ENCODE data around the gene SORCS3. TPM values are rescaled to one million over a fixed set of nuclear protein-coding genes. Genes with fewer than 3 reads are reported as not detected.

SORCS3 gene
- polyA plus RNA-seq, 6 donors from 2014 or later = not detected

DNA sequence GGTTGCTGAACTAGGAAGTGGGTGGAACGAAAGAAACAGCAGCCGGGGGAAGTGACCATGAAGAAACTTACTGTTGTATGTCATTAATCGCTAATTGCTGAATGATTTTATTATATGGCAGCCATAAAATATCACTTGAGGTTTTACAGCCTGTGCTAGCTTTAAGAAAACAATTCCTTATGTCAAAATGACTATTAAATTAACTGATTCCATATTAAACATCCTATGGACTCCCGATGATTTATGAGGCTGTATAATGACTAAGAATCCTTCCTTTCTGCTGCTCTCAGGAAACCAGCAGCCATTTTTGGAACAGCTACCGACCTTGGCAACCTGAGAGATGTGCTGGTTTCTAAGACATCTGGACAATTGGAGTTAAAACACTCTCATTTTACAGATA is 421.9 kb downstream of the SORCS3 start:
- H3K4me3 Mint-ChIP-seq = no peak overlapping the region
- H3K4me1 Mint-ChIP-seq = no peaks in the 10 kb centered on the region
- no peak overlapping the region for H3K27ac Mint-ChIP-seq
- DNase-seq = no peak
- H3K36me3 Mint-ChIP-seq = no peaks in the 10 kb centered on the region
- H3K27me3 Mint-ChIP-seq = peaks cover 0 to 6% (median 0%) of the 10 kb centered on the region in 3 donors
- H3K9me3 Mint-ChIP-seq = peaks cover 0 to 11% (median 4%) of the 10 kb centered on the region in 7 donors
- no peak for ATAC-seq (ENCODE audit: low read depth in 2 of 2)

DNA sequence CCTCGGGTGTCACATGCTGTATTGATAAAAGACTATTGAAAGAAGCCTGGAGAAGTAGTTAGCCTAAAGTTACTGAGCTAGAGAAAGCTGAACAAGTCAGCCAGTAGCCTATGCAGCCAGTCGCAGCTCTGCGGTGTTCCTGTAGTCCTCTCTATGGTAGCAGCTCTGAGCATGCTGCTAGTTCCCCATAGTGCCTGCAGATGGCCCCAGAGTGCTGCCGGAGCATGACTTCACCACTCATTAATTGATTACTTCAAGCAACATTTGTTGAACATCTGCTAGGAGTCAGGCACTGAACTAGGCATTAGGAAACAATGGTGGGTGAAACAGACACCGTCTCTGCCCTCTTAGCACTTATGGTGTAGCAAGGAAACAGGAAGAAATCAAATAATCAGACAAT is 422.7 kb downstream of the SORCS3 start:
- Mint-ChIP-seq H3K4me1 (no peaks in the 10 kb centered on the region), H3K36me3 (no peaks in the 10 kb centered on the region), H3K27ac (no peak overlapping the region), H3K9me3 (peaks cover 0 to 11% (median 4%) of the 10 kb centered on the region in 7 donors), H3K4me3 (no peak overlapping the region), H3K27me3 (peaks cover 0 to 6% (median 0%) of the 10 kb centered on the region in 3 donors)
- ATAC-seq (ENCODE audit: low read depth in 2 of 2) = no peak
- no peak for DNase-seq

DNA sequence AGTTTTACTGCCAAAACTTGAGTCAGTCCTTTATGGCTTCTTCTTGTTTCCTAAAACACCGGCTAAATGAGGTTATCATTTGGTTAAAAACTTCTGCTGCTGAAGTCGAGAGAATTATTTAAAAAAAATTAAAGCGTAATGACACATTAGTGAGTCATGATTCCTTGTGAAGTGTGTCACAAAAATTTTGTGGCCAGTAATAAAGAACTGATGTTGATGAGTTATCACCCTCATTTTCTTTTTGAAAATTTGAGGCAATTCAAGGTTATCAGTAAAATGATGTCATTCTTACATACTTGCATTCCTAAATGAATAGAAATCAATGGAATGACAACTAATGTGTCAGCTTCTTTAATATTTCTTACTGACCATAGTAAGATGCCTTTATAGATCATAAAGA is 427.4 kb downstream of the SORCS3 start:
- no peak for ATAC-seq (ENCODE audit: low read depth in 2 of 2)
- DNase-seq = no peak
- Mint-ChIP-seq H3K27ac (no peak overlapping the region), H3K4me3 (no peak overlapping the region), H3K36me3 (no peaks in the 10 kb centered on the region), H3K4me1 (no peaks in the 10 kb centered on the region), H3K9me3 (peaks cover 0 to 12% (median 2%) of the 10 kb centered on the region in 7 donors), H3K27me3 (no peaks in the 10 kb centered on the region)

DNA sequence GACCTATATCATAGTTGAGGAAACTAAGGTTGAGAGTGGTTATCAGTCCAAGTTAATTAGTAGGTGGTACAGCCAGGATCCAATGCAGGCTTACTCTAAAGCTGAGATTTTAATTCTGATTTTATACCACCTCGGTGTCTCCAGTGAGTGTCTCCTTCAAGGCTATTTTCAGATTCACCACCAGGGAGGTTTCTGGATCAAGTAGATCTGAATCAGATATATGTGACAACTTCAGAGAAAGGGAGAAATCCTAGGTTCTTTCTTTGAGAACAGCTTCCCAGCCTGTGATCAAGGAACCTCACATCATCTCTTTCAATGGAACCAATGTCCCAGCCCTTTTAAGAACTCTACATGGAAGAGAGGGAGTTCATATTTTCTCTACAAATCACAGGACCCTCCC is 429.2 kb downstream of the SORCS3 start:
- no peaks in the 10 kb centered on the region for H3K27me3 Mint-ChIP-seq
- no peak overlapping the region for H3K4me3 Mint-ChIP-seq
- ATAC-seq (ENCODE audit: low read depth in 2 of 2) (no peak), DNase-seq (no peak)
- peaks cover 0 to 5% (median 0%) of the 10 kb centered on the region in 7 donors for H3K9me3 Mint-ChIP-seq
- no peaks in the 10 kb centered on the region for H3K36me3 Mint-ChIP-seq
- no peak overlapping the region for H3K27ac Mint-ChIP-seq
- no peaks in the 10 kb centered on the region for H3K4me1 Mint-ChIP-seq

DNA sequence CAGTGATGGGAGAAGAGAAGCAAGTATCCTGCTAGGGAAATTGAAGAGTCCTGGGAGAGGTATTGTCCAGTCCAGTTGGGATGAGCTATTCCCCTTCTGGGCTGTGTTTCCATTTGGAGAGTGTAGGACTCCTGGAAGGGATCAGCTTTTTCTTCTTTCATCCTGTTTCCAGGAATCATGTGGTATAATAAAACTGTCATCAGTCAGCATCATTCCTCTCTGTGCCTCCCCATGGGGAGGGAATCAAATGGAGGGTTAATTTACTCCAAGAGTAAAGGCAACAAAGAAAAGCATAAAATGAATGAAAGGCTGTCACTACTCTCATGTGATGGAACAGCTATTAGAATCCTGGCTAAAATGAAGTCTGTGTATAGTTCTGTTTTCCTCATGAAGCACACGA is 429.9 kb downstream of the SORCS3 start:
- Mint-ChIP-seq H3K27me3 (no peaks in the 10 kb centered on the region), H3K36me3 (no peaks in the 10 kb centered on the region), H3K9me3 (peaks cover 0 to 5% (median 0%) of the 10 kb centered on the region in 7 donors), H3K4me1 (no peaks in the 10 kb centered on the region), H3K27ac (no peak overlapping the region), H3K4me3 (no peak overlapping the region)
- no peak for DNase-seq
- ATAC-seq (ENCODE audit: low read depth in 2 of 2) = no peak

DNA sequence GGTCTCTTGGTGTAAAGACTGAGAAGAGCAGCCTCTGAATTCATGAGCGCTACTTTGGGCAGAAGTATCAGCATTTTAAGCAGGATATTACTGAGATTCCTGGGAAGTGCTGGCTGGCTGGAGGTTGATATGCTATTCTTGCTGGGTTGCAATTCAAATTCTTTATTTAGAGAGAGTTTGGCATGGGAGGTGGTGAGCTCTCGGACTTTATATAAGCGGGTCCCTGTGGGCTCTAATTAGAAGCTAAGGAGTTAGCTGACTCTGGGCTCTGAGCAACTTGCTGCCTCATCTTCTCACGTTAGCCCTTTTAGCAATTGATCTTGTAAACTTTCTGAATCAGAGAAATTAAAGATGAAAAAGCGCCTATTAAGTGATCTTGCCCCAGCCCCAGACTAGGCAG is 430.9 kb downstream of the SORCS3 start:
- Mint-ChIP-seq H3K27me3 (no peaks in the 10 kb centered on the region), H3K4me3 (no peak overlapping the region), H3K36me3 (no peaks in the 10 kb centered on the region), H3K4me1 (no peaks in the 10 kb centered on the region), H3K9me3 (peaks cover 0 to 5% (median 0%) of the 10 kb centered on the region in 7 donors), H3K27ac (no peak overlapping the region)
- ATAC-seq (ENCODE audit: low read depth in 2 of 2) (no peak), DNase-seq (no peak)

DNA sequence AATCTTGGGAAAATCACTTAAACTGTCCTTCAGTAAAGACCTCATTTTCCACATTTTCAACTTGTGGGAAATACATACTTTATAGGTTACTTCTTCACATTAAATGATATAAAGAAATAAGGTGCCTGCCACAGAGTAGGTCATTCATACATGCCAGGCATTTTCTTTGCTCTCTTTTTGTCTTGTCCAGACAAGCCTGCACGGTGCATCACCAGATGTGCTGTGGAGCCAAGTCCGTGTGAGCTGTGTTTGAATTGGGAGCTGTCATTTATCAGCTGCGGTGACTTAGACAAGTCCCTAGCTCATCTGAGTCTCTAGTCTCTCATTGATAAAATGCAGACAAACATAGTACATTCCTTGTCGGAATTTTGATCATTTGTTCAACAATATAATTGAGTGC is 432.9 kb downstream of the SORCS3 start:
- Mint-ChIP-seq H3K27me3 (no peaks in the 10 kb centered on the region), H3K36me3 (no peaks in the 10 kb centered on the region)

DNA sequence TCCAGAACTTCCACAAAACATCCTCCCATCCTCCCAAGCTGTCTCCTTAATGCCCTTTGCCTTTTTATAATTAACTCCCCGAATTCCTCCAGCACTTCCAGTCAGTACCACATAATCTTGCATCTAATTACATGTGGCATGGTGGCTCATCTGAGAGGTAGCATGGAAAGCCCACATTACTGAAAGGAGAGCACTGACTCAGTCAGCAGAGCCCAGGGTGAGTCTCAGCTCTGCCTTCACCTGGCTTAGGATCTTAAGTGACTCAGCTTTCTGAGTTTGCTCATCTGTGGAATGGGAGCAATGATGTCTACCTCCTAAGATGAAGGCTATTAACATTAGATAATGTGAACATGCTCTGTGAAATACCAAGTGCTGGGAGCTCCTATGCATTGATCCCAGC is 433.9 kb downstream of the SORCS3 start:
- Mint-ChIP-seq H3K4me3 (peak overlapping the region in 1 of 8 donors; percentile 22), H3K4me1 (no peaks in the 10 kb centered on the region), H3K9me3 (peaks cover 0 to 2% (median 0%) of the 10 kb centered on the region in 7 donors), H3K27ac (no peak overlapping the region), H3K36me3 (no peaks in the 10 kb centered on the region), H3K27me3 (no peaks in the 10 kb centered on the region)
- no peak for DNase-seq
- no peak for ATAC-seq (ENCODE audit: low read depth in 2 of 2)

More for the DNA sequence above, 432.9 kb downstream of the SORCS3 start:
- H3K9me3 Mint-ChIP-seq = peaks cover 0 to 5% (median 0%) of the 10 kb centered on the region in 7 donors
- no peak overlapping the region for H3K4me3 Mint-ChIP-seq
- no peaks in the 10 kb centered on the region for H3K4me1 Mint-ChIP-seq
- ATAC-seq (ENCODE audit: low read depth in 2 of 2) (no peak), DNase-seq (no peak)
- H3K27ac Mint-ChIP-seq = no peak overlapping the region

DNA sequence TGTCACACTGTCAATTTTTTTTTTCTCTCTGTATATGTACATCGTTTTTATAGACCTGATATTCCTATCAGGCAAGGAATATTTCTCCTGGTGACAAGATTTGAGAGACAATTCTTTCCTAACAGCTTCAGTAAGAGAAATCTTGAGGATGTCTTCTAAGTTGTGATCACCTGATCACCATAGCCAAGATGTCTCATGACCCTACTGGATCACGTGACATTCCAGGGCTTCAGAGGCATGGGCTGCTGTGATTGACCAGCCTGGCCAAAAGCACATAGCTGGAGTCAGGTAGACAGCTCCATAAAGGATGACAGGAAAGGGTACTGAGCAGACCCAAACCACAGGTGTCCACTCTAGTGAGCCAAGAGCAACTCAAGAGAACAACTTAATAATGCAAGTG is 444.9 kb downstream of the SORCS3 start:
- ATAC-seq (ENCODE audit: low read depth in 2 of 2) = no peak
- Mint-ChIP-seq H3K27me3 (no peaks in the 10 kb centered on the region), H3K4me1 (no peaks in the 10 kb centered on the region), H3K9me3 (peaks cover 0 to 13% (median 4%) of the 10 kb centered on the region in 7 donors), H3K4me3 (no peak overlapping the region), H3K27ac (no peak overlapping the region), H3K36me3 (no peaks in the 10 kb centered on the region)
- DNase-seq = no peak

DNA sequence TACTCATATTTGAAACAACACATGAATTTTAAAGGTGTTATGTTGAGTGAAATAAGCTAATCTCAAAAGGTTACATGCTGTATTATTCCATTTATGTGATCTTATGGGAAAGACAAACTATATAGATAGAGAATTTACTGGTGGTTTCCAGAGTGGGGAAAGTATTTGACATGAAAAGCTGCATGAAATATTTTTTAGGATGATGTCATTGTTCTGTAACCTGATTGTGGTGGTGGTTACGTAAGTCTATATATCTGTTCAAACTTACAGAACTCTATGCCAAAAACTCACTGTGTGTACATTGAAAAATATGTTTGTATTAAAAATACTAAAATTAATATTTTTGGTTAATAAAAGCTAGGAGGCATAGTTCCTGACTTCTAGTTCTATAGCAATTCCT is 453.0 kb downstream of the SORCS3 start:
- H3K4me1 Mint-ChIP-seq = no peaks in the 10 kb centered on the region
- H3K27ac Mint-ChIP-seq = no peak overlapping the region
- no peak overlapping the region for H3K4me3 Mint-ChIP-seq
- peaks cover 0 to 5% (median 0%) of the 10 kb centered on the region in 7 donors for H3K9me3 Mint-ChIP-seq
- H3K36me3 Mint-ChIP-seq = no peaks in the 10 kb centered on the region
- peaks cover 0 to 4% (median 0%) of the 10 kb centered on the region in 3 donors for H3K27me3 Mint-ChIP-seq
- DNase-seq = no peak
- no peak for ATAC-seq (ENCODE audit: low read depth in 2 of 2)

DNA sequence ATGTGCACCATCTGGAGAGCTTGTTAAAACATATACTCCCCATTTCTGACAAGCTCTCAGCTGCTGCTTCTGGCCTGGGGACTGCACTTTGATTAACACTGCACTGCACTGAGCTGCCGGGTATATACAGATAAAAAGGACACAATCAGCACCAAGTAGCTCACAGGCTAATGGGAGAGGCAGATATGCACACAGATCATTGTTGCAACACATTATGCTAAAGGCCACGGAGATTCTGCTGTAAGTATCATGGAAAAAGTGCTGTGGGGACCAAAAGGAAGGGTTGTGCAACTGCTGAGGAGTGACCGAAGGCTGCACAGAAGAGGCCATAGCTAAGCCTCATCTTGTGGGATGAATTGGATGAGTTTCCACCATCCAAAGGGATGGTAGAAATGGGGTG is 455.2 kb downstream of the SORCS3 start:
- DNase-seq (no peak), ATAC-seq (ENCODE audit: low read depth in 2 of 2) (no peak)
- H3K4me3 Mint-ChIP-seq = no peak overlapping the region
- H3K9me3 Mint-ChIP-seq = peaks cover 0 to 3% (median 0%) of the 10 kb centered on the region in 7 donors
- H3K36me3 Mint-ChIP-seq = no peaks in the 10 kb centered on the region
- H3K4me1 Mint-ChIP-seq = no peaks in the 10 kb centered on the region
- H3K27me3 Mint-ChIP-seq = peaks cover 0 to 4% (median 0%) of the 10 kb centered on the region in 3 donors
- no peak overlapping the region for H3K27ac Mint-ChIP-seq

DNA sequence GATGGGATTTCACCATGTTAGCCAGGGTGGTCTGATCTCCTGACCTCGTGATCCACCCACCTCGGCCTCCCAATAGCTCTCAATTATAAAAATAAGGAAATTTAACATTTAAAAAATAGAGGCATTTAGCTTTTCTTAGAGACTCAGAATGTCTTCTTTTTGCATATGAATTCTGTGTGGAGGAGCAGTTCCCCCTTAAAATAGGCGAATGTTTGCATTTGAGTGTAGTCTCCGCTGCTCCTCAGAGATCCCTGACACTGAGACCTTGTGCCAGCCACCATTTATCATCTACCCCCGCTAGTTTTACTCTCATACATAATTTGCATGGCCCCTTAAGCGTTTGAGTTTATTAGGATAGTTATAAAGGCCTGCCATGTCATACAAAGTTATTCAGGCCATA is 461.9 kb downstream of the SORCS3 start:
- peaks cover 0 to 3% (median 0%) of the 10 kb centered on the region in 3 donors for H3K27me3 Mint-ChIP-seq
- peaks cover 0 to 10% (median 0%) of the 10 kb centered on the region in 7 donors for H3K9me3 Mint-ChIP-seq
- H3K27ac Mint-ChIP-seq = no peak overlapping the region
- no peak overlapping the region for H3K4me3 Mint-ChIP-seq
- DNase-seq = no peak
- H3K36me3 Mint-ChIP-seq = no peaks in the 10 kb centered on the region
- no peak for ATAC-seq (ENCODE audit: low read depth in 2 of 2)
- H3K4me1 Mint-ChIP-seq = no peaks in the 10 kb centered on the region

DNA sequence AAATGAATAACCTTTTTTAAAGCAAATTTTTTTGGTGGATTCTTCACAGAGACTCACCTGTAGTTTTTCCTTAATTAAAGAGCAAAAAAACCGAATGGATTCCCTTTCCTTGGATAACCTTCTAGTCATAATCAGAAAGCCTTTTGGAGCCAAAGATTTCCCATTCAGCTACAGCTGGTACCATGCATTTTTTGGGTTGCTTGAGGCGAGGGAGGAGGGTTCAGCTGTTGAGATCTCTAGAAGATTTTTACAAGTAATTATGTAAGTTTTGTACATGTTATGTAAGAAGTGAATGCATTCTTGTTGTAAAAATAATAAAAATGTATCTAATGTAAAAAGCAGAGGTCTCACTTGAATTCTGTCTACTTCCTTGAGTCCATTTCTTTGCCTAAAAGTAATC is 463.2 kb downstream of the SORCS3 start:
- ATAC-seq (ENCODE audit: low read depth in 2 of 2) (no peak), DNase-seq (no peak)

DNA sequence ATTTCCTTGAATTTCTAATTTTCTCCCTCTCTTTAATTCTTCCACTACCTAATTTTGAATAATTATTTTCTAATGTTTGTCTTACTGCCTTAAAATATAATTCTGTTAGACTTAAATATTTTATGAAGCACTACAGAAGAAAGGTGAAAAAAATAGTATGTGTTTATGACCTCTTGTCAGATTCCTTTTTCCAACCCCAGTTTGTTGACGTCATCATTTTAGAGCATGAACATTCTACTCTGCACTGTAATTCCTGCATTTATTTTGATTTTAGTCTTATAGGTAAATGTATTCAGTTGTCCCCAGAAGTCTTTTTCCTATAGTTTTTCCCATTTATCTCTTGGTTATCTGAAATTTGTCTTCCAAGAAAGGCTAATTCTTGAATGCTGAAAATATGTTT is 468.1 kb downstream of the SORCS3 start:
- H3K27me3 Mint-ChIP-seq = peaks cover 0 to 5% (median 0%) of the 10 kb centered on the region in 3 donors
- no peaks in the 10 kb centered on the region for H3K36me3 Mint-ChIP-seq
- H3K9me3 Mint-ChIP-seq = peaks cover 0 to 9% (median 0%) of the 10 kb centered on the region in 7 donors
- no peak overlapping the region for H3K4me3 Mint-ChIP-seq
- no peaks in the 10 kb centered on the region for H3K4me1 Mint-ChIP-seq
- DNase-seq (no peak), ATAC-seq (ENCODE audit: low read depth in 2 of 2) (no peak)
- no peak overlapping the region for H3K27ac Mint-ChIP-seq

More for the DNA sequence above, 463.2 kb downstream of the SORCS3 start:
- Mint-ChIP-seq H3K27ac (no peak overlapping the region), H3K4me3 (no peak overlapping the region), H3K9me3 (peaks cover 0 to 12% (median 0%) of the 10 kb centered on the region in 7 donors), H3K4me1 (no peaks in the 10 kb centered on the region), H3K36me3 (no peaks in the 10 kb centered on the region), H3K27me3 (peaks cover 0 to 5% (median 0%) of the 10 kb centered on the region in 3 donors)

DNA sequence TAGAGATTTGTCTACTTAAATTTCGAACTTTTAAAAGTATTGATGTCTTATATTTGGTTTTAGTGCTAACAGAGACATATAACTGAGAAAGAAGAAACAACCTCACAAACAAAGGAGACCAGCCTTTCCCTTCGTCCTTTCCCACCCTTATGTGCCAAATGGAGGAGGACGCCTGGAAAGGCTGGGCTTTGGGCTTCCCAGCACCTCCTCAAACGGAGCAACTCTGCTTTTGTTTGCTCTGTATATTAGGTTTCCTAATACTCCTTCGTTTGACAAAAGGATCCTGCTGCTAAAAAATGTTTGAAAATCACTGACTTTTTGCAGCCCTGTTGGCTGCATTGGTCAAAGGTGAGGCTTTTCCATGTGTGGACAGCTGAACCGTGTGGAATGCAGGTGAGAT is 471.8 kb downstream of the SORCS3 start:
- no peak overlapping the region for H3K27ac Mint-ChIP-seq
- no peak for DNase-seq
- H3K4me1 Mint-ChIP-seq = no peaks in the 10 kb centered on the region
- peaks cover 0 to 3% (median 0%) of the 10 kb centered on the region in 3 donors for H3K27me3 Mint-ChIP-seq
- no peaks in the 10 kb centered on the region for H3K36me3 Mint-ChIP-seq
- no peak for ATAC-seq (ENCODE audit: low read depth in 2 of 2)
- no peak overlapping the region for H3K4me3 Mint-ChIP-seq
- H3K9me3 Mint-ChIP-seq = peaks cover 0 to 8% (median 4%) of the 10 kb centered on the region in 7 donors
